Breast epithelium (tissue), 4 donors: Measurements from ENCODE around the gene PEX5L. TPM values are rescaled to one million over a fixed set of nuclear protein-coding genes. Genes with fewer than 3 reads are reported as not detected.

Source experiments
- DNase-seq, 2 donors: peaks; one replicate each; pipeline ENCODE4 v3.0.0-alpha.2; 2019; ENCODE audit warnings: low spot score in 2 of 2
- H3K27ac ChIP-seq, 2 donors: fragments of 200-600 bp; sonication (generic) in 1 of 2; one replicate each; pipeline ENCODE4 v1.5.1; 2016 to 2019; ENCODE audit warnings: mild to moderate bottlenecking in 1 of 2
- H3K27me3 ChIP-seq, 2 donors: fragments of 200-600 bp; sonication (generic) in 1 of 2; one replicate each; pipeline versions ENCODE4 v1.5.1 to v1.6.0; 2017 to 2019; ENCODE audit warnings: control low read depth in 1 of 2, mild to moderate bottlenecking in 1 of 2
- H3K36me3 ChIP-seq: fragments of 200-600 bp; one replicate; pipeline ENCODE4 v1.5.1; 2019
- H3K4me1 ChIP-seq, 2 donors: fragments of 200-600 bp; sonication (generic); one replicate each; pipeline ENCODE4 v1.5.1; 2016 to 2019; ENCODE audit warnings: control low read depth in 1 of 2
- H3K4me3 ChIP-seq, 3 donors: fragments of 200-600 bp; sonication (generic); 1 replicate in 2 of 3; 2 replicates in 1 of 3; pipeline ENCODE4 v1.5.1; 2016 to 2019; ENCODE audit warnings: mild to moderate bottlenecking in 3 of 3, moderate library complexity in 2 of 3
- H3K9me3 ChIP-seq, 2 donors: fragments of 200-600 bp; sonication (generic) in 1 of 2; one replicate each; pipeline ENCODE4 v1.5.1; 2016 to 2019; ENCODE audit warnings: control low read depth in 1 of 2
- CTCF ChIP-seq, 3 donors: fragments of 450-650 bp; IDR thresholded peaks; one replicate each; pipeline ENCODE4 v1.5.1; 2016 to 2017; ENCODE audit warnings: antibody characterized with exemption in 3 of 3, mild to moderate bottlenecking in 3 of 3, moderate library complexity in 3 of 3
- POLR2A ChIP-seq: fragments of 450-650 bp; IDR thresholded peaks from one replicate; pipeline ENCODE4 v1.6.1; 2016; ENCODE audit warnings: antibody characterized with exemption, mild to moderate bottlenecking, moderate library complexity
- POLR2AphosphoS5 ChIP-seq, 3 donors: sonication (generic); formaldehyde crosslinking; IDR thresholded peaks; one replicate each; pipeline ENCODE4 v1.6.1; 2017; ENCODE audit warnings: antibody characterized with exemption in 3 of 3
- intact Hi-C: fragments of 100-400 bp; cut with DNase I; formaldehyde crosslinking; loops from one replicate; pipeline ENCODE4 v1.15.1; 2023; ENCODE audit warnings: low total_unique reads
- total RNA-seq, 3 donors: library from RNA; depleted of rRNA; stranded (reverse); fragments of >200 nt; gene quantifications; one replicate each; pipeline ENCODE4 v1.1.0, GENCODE V29; 2016

The PEX5L gene
- total RNA-seq, 3 donors from 2014 or later: 0.48 to 3.3 (median 1.6) TPM

GRCh38 chr3:179882292-179882691 lies 154.4 kb downstream of the PEX5L start:
- H3K36me3 ChIP-seq: no peaks in the 10 kb centered on the region
- DNase-seq: no peak
- no peaks in the 10 kb centered on the region for H3K27me3 ChIP-seq
- TF ChIP-seq POLR2A (no peak), POLR2AphosphoS5 (IDR thresholded peaks at IDR 0.05) (no peak), CTCF (IDR thresholded peaks at IDR 0.05) (no peak)
- no peaks in the 10 kb centered on the region for H3K9me3 ChIP-seq
- intact Hi-C loops: no loop called here
- H3K27ac ChIP-seq: no peak overlapping the region
- no peaks in the 10 kb centered on the region for H3K4me1 ChIP-seq
- no peak overlapping the region for H3K4me3 ChIP-seq

GRCh38 chr3:179881791-179882190 lies 154.9 kb downstream of the PEX5L start:
- H3K36me3 ChIP-seq: no peaks in the 10 kb centered on the region

DNA sequence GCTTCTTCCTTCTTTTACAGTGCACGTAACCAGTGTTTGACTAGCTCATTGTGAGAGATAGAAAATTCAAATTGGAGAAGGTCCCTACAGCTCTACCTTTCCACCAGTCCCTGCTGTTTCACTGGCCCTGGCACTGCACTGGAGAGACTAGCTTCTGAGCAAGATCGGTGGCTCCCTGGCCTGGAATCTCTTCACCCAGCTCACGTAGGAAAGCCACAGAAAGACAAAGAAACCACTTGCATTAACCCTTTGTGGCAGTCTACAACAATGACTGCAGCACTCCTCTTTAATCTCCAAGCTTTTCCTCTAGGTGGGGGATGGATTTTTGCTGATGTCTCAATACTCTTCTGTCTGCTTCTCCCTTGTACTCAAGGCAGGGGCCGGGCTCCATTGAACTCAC lies 155.9 kb downstream of the PEX5L start:
- intact Hi-C loops: no loop called here
- no peak for DNase-seq
- no peaks in the 10 kb centered on the region for H3K4me1 ChIP-seq
- TF ChIP-seq CTCF (IDR thresholded peaks at IDR 0.05): no peak
- H3K27me3 ChIP-seq: no peaks in the 10 kb centered on the region
- no peak overlapping the region for H3K27ac ChIP-seq
- H3K4me3 ChIP-seq: no peak overlapping the region
- H3K36me3 ChIP-seq: no peaks in the 10 kb centered on the region
- H3K9me3 ChIP-seq: no peaks in the 10 kb centered on the region

More at GRCh38 chr3:179881791-179882190, 154.9 kb downstream of the PEX5L start:
- no peaks in the 10 kb centered on the region for H3K9me3 ChIP-seq
- H3K4me3 ChIP-seq: no peak overlapping the region
- no peak overlapping the region for H3K27ac ChIP-seq
- intact Hi-C loops: no loop called here
- TF ChIP-seq POLR2A: no peak
- TF ChIP-seq CTCF (IDR thresholded peaks at IDR 0.05): no peak
- no peak for TF ChIP-seq POLR2AphosphoS5 (IDR thresholded peaks at IDR 0.05)
- DNase-seq: no peak
- no peaks in the 10 kb centered on the region for H3K4me1 ChIP-seq
- H3K27me3 ChIP-seq: no peaks in the 10 kb centered on the region

DNA sequence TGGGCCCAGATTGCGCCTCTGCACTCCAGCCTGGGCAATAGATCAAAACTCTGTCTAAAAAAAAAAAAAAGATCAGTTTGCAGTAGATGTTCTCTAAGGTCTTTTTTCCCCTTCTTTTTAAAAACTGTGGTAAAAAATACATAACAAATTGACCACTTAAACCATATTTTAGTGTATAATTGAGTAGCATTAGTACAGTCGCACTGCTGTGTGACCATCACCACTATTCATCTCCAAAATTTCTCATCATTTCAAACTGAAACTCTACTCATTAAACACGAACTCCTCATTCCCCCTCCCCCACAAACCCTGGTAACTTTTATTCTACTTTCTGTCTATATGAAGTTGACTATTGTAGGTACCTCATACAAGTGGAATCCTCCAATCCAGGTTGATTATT lies 160.3 kb downstream of the PEX5L start:
- Histone ChIP-seq H3K27ac (no peak overlapping the region), H3K4me3 (no peak overlapping the region), H3K36me3 (no peaks in the 10 kb centered on the region), H3K4me1 (no peaks in the 10 kb centered on the region), H3K9me3 (no peaks in the 10 kb centered on the region), H3K27me3 (no peaks in the 10 kb centered on the region)
- intact Hi-C loops: no loop called here
- TF ChIP-seq POLR2AphosphoS5 (IDR thresholded peaks at IDR 0.05): no peak
- no peak for TF ChIP-seq CTCF (IDR thresholded peaks at IDR 0.05)
- TF ChIP-seq POLR2A: no peak
- no peak for DNase-seq

- intact Hi-C loops: no loop called here
- no peak overlapping the region for H3K4me3 ChIP-seq
- DNase-seq: no peak
- no peaks in the 10 kb centered on the region for H3K9me3 ChIP-seq
- H3K4me1 ChIP-seq: no peaks in the 10 kb centered on the region
- no peaks in the 10 kb centered on the region for H3K27me3 ChIP-seq
- TF ChIP-seq POLR2AphosphoS5 (IDR thresholded peaks at IDR 0.05) (no peak), CTCF (IDR thresholded peaks at IDR 0.05) (no peak), POLR2A (no peak)
- H3K27ac ChIP-seq: no peak overlapping the region
- H3K36me3 ChIP-seq: no peaks in the 10 kb centered on the region
Observed at GRCh38 chr3:179872842-179873241, 163.9 kb downstream of the PEX5L start.
